Panc1 (cell line): ENCODE measurements around the gene LY6G6D. TPM values are rescaled to one million over a fixed set of nuclear protein-coding genes. Genes with fewer than 3 reads are reported as not detected.

Experiments
- ATAC-seq: fragments of 200-7000 bp; cut with Tn5 transposase; 2 replicates; pipeline ENCODE4 v1.9.1; 2020; ENCODE audit warnings: mild to moderate bottlenecking, moderate library complexity
- BruUV-seq: library from RNA; stranded (reverse); fragments of 400-500 nt; replicated peaks from 2 replicates; lab custom pipeline; 2021; lab: Mats Ljungman, UMichigan
- CTCF ChIA-PET: fragments of 300-600 bp; sonication (Branson Sonifier 250); formaldehyde crosslinking; loops from one replicate; lab custom pipeline; 2022; ENCODE audit warnings: antibody characterized with exemption; lab: Charles Lee
- POLR2A ChIA-PET: fragments of 300-600 bp; sonication (Branson Sonifier 250); formaldehyde crosslinking; loops from one replicate; lab custom pipeline; 2022; ENCODE audit warnings: antibody characterized with exemption; lab: Charles Lee
- DNase-seq: peaks from one replicate; pipeline ENCODE4 v3.0.0-alpha.2; 2010; ENCODE audit warnings: low read depth, low spot score
- H3K27ac ChIP-seq: 2 replicates; pipeline ENCODE4 v1.5.1; 2011; ENCODE audit warnings: mild to moderate bottlenecking, low read length, inconsistent platforms
- H3K27me3 ChIP-seq: fragments of 200-500 bp; sonication (Bioruptor generic); 2 replicates; pipeline ENCODE4 v1.6.0; 2014; ENCODE audit warnings: low read length, inconsistent platforms; ENCODE audit not compliant: control insufficient read depth, insufficient read depth
- H3K36me3 ChIP-seq: fragments of 200-500 bp; sonication (Bioruptor generic); 2 replicates; pipeline ENCODE4 v1.5.1; 2014; ENCODE audit warnings: inconsistent platforms, mild to moderate bottlenecking, low read length, moderate library complexity; ENCODE audit not compliant: control insufficient read depth, insufficient read depth
- H3K4me1 ChIP-seq: 2 replicates; pipeline ENCODE4 v1.5.1; 2011; ENCODE audit warnings: inconsistent platforms, mild to moderate bottlenecking, low read length, moderate library complexity; ENCODE audit not compliant: control insufficient read depth, insufficient read depth
- H3K4me3 ChIP-seq, 2 experiments: 2 replicates each; pipeline ENCODE4 v1.5.1; 2011 to 2012; ENCODE audit warnings: low read depth in 2 of 2, low read length in 2 of 2, mild to moderate bottlenecking in 2 of 2, inconsistent platforms in 1 of 2, moderate library complexity in 1 of 2
- H3K9me3 ChIP-seq: fragments of 200-500 bp; sonication (Bioruptor generic); 2 replicates; pipeline ENCODE4 v1.5.1; 2014; ENCODE audit warnings: low read depth, mild to moderate bottlenecking, inconsistent platforms, low read length, moderate library complexity; ENCODE audit not compliant: control insufficient read depth, insufficient read depth
- CTCF ChIP-seq: fragments of 450-650 bp; IDR thresholded peaks from 2 replicates; pipeline ENCODE4 v1.5.1; 2017; ENCODE audit warnings: mild to moderate bottlenecking
- POLR2AphosphoS5 ChIP-seq: IDR thresholded peaks from 2 replicates; pipeline ENCODE4 v1.6.1; 2012; ENCODE audit warnings: mild to moderate bottlenecking, low read depth, low read length, moderate library complexity
- REST ChIP-seq, 2 experiments: IDR thresholded peaks; 2 replicates each; pipeline ENCODE4 v1.6.1; 2011 to 2012; ENCODE audit warnings: low read depth in 2 of 2, control low read depth in 1 of 2, low read length in 1 of 2, mild to moderate bottlenecking in 1 of 2, moderate library complexity in 1 of 2; ENCODE audit not compliant: insufficient read depth in 1 of 2
- SIN3A ChIP-seq: IDR thresholded peaks from 2 replicates; pipeline ENCODE4 v1.6.1; 2012; ENCODE audit warnings: low read depth, mild to moderate bottlenecking, low read length, moderate library complexity, borderline replicate concordance; ENCODE audit not compliant: insufficient read depth
- TCF7L2 ChIP-seq: IDR thresholded peaks from 2 replicates; pipeline ENCODE4 v1.6.1; 2011; ENCODE audit warnings: mild to moderate bottlenecking, low read depth, low read length, inconsistent platforms
- in situ Hi-C: cut with HindIII; loops from 2 replicates; pipeline ENCODE4 v1.10.0; 2016; ENCODE audit warnings: low sequenced_read_pairs, low pct_unique_long_range_greater_than_20kb
- intact Hi-C: fragments of 100-400 bp; cut with micrococcal nuclease; formaldehyde crosslinking; loops from one replicate; pipeline ENCODE4 v1.10.0; 2022; ENCODE audit not compliant: unreplicated experiment
- total RNA-seq: library from RNA; stranded (reverse); gene quantifications from one replicate; pipeline ENCODE4 v1.2.1, GENCODE V29; 2021; ENCODE audit not compliant: unreplicated experiment

Gene LY6G6D
- total RNA-seq, 1 experiment from 2014 or later: not detected

GRCh38 chr6:31765910-31766794 is 51.0 kb downstream of the LY6G6D start:
- H3K4me3 ChIP-seq: no peak overlapping the region
- H3K27ac ChIP-seq: no peak overlapping the region
- ChIA-PET POLR2A (no interaction called here), CTCF (no interaction called here)
- no peaks in the 10 kb centered on the region for H3K4me1 ChIP-seq
- no TSS peak for BruUV-seq
- ATAC-seq (no peak), DNase-seq (no peak)
- H3K36me3 ChIP-seq: no peaks in the 10 kb centered on the region
- TF ChIP-seq POLR2AphosphoS5 (no peak), REST (IDR thresholded peaks at IDR 0.05; ENCODE audit: insufficient read depth in 1 of 2, low read depth in 2 of 2, low read length in 1 of 2) (no peak), TCF7L2 (no peak), SIN3A (no peak), CTCF (no peak)
- intact Hi-C loops (no loop called here), in situ Hi-C loops (no loop called here)
- H3K9me3 ChIP-seq: no peaks in the 10 kb centered on the region
- H3K27me3 ChIP-seq: no peaks in the 10 kb centered on the region

- BruUV-seq: no TSS peak
- Histone ChIP-seq H3K27me3 (no peaks in the 10 kb centered on the region), H3K36me3 (no peaks in the 10 kb centered on the region), H3K4me3 (no peak overlapping the region), H3K27ac (no peak overlapping the region), H3K4me1 (no peaks in the 10 kb centered on the region), H3K9me3 (no peaks in the 10 kb centered on the region)
- ChIA-PET CTCF (no interaction called here), POLR2A (no interaction called here)
- TF ChIP-seq CTCF: no peak
- TF ChIP-seq REST (IDR thresholded peaks at IDR 0.05; ENCODE audit: insufficient read depth in 1 of 2, low read depth in 2 of 2, low read length in 1 of 2): no peak
- TF ChIP-seq POLR2AphosphoS5: no peak
- TF ChIP-seq TCF7L2: no peak
- TF ChIP-seq SIN3A: no peak
- intact Hi-C loops: no loop called here
- in situ Hi-C loops: no loop called here
- ATAC-seq (no peak), DNase-seq (no peak)
Observed at GRCh38 chr6:31767096-31767645, 52.0 kb downstream of the LY6G6D start.
